ENCODE measurements around the gene CA4. TPM values are rescaled to one million over a fixed set of nuclear protein-coding genes. Genes with fewer than 3 reads are reported as not detected.

Gene CA4
- polyA plus RNA-seq, 1 donor from 2014 or later: not detected

GRCh38 chr17:60173304-60173819 lies 23.6 kb downstream of the CA4 start:
- no peak overlapping the region for H3K4me3 ChIP-seq (ENCODE audit: low read length)
- H3K27me3 ChIP-seq (ENCODE audit: insufficient read depth, low read depth, low read length): no peaks in the 10 kb centered on the region
- TF ChIP-seq TAF1 (IDR thresholded peaks at IDR 0.05; ENCODE audit: low read depth) (no peak), SMC3 (conservative IDR thresholded peaks at IDR 0.05; ENCODE audit: poor library complexity) (no peak), EP300 (conservative IDR thresholded peaks at IDR 0.05; ENCODE audit: poor library complexity, severe bottlenecking) (no peak), EZH2 (IDR thresholded peaks at IDR 0.05; ENCODE audit: borderline replicate concordance, insufficient read depth, low read length, poor library complexity, severe bottlenecking) (no peak), MXI1 (conservative IDR thresholded peaks at IDR 0.05; ENCODE audit: poor library complexity, severe bottlenecking) (no peak), CTCF (IDR thresholded peaks at IDR 0.05; ENCODE audit: poor library complexity, severe bottlenecking) (no peak), POLR2AphosphoS5 (IDR thresholded peaks at IDR 0.05) (no peak), RAD21 (conservative IDR thresholded peaks at IDR 0.05) (no peak), REST (IDR thresholded peaks at IDR 0.05; ENCODE audit: borderline replicate concordance) (no peak)
- H3K36me3 ChIP-seq (ENCODE audit: insufficient read depth, low read length): no peaks in the 10 kb centered on the region
- no peaks in the 10 kb centered on the region for H3K79me2 ChIP-seq (replicated peaks; ENCODE audit: insufficient read depth, low read length)
- H3K9ac ChIP-seq (ENCODE audit: low read length): no peak overlapping the region
- H4K20me1 ChIP-seq (ENCODE audit: insufficient read depth): no peaks in the 10 kb centered on the region
- no peak overlapping the region for H2AFZ ChIP-seq (ENCODE audit: low read depth, low read length)
- no peaks in the 10 kb centered on the region for H3K9me3 ChIP-seq (ENCODE audit: low read length)
- no peaks in the 10 kb centered on the region for H3F3A ChIP-seq (ENCODE audit: insufficient read depth, low read length, poor library complexity, severe bottlenecking)
- no peaks in the 10 kb centered on the region for H3K9me2 ChIP-seq (ENCODE audit: insufficient read depth, low read length)
- no peak overlapping the region for H3K4me2 ChIP-seq (ENCODE audit: low read length)
- no peak overlapping the region for H3K27ac ChIP-seq (ENCODE audit: low read length)

GRCh38 chr17:60174035-60174434 lies 24.3 kb downstream of the CA4 start:
- TF ChIP-seq CTCF (IDR thresholded peaks at IDR 0.05; ENCODE audit: poor library complexity, severe bottlenecking) (no peak), TAF1 (IDR thresholded peaks at IDR 0.05; ENCODE audit: low read depth) (no peak), POLR2AphosphoS5 (IDR thresholded peaks at IDR 0.05) (no peak), MXI1 (conservative IDR thresholded peaks at IDR 0.05; ENCODE audit: poor library complexity, severe bottlenecking) (no peak), REST (IDR thresholded peaks at IDR 0.05; ENCODE audit: borderline replicate concordance) (no peak), SMC3 (conservative IDR thresholded peaks at IDR 0.05; ENCODE audit: poor library complexity) (no peak), EZH2 (IDR thresholded peaks at IDR 0.05; ENCODE audit: borderline replicate concordance, insufficient read depth, low read length, poor library complexity, severe bottlenecking) (no peak), RAD21 (conservative IDR thresholded peaks at IDR 0.05) (no peak), EP300 (conservative IDR thresholded peaks at IDR 0.05; ENCODE audit: poor library complexity, severe bottlenecking) (no peak)
- H3K9me3 ChIP-seq (ENCODE audit: low read length): no peaks in the 10 kb centered on the region
- H3K9ac ChIP-seq (ENCODE audit: low read length): no peak overlapping the region
- H4K20me1 ChIP-seq (ENCODE audit: insufficient read depth): no peaks in the 10 kb centered on the region
- no peak overlapping the region for H3K27ac ChIP-seq (ENCODE audit: low read length)
- no peak overlapping the region for H2AFZ ChIP-seq (ENCODE audit: low read depth, low read length)
- H3K27me3 ChIP-seq (ENCODE audit: insufficient read depth, low read depth, low read length): no peaks in the 10 kb centered on the region
- no peaks in the 10 kb centered on the region for H3F3A ChIP-seq (ENCODE audit: insufficient read depth, low read length, poor library complexity, severe bottlenecking)
- H3K79me2 ChIP-seq (replicated peaks; ENCODE audit: insufficient read depth, low read length): no peaks in the 10 kb centered on the region
- H3K36me3 ChIP-seq (ENCODE audit: insufficient read depth, low read length): no peaks in the 10 kb centered on the region
- no peaks in the 10 kb centered on the region for H3K9me2 ChIP-seq (ENCODE audit: insufficient read depth, low read length)
- H3K4me3 ChIP-seq (ENCODE audit: low read length): no peak overlapping the region
- H3K4me2 ChIP-seq (ENCODE audit: low read length): no peak overlapping the region
